ENCODE results near the gene TMEM200C.

GRCh38 chr18:5840025-5840424 lies 55.3 kb downstream of the TMEM200C start:
- TF ChIP-seq, protein P1, sequence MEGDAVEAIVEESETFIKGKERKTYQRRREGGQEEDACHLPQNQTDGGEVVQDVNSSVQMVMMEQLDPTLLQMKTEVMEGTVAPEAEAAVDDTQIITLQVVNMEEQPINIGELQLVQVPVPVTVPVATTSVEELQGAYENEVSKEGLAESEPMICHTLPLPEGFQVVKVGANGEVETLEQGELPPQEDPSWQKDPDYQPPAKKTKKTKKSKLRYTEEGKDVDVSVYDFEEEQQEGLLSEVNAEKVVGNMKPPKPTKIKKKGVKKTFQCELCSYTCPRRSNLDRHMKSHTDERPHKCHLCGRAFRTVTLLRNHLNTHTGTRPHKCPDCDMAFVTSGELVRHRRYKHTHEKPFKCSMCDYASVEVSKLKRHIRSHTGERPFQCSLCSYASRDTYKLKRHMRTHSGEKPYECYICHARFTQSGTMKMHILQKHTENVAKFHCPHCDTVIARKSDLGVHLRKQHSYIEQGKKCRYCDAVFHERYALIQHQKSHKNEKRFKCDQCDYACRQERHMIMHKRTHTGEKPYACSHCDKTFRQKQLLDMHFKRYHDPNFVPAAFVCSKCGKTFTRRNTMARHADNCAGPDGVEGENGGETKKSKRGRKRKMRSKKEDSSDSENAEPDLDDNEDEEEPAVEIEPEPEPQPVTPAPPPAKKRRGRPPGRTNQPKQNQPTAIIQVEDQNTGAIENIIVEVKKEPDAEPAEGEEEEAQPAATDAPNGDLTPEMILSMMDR (IDR thresholded peaks at IDR 0.05) = no peak
- TF ChIP-seq POLR2A (IDR thresholded peaks at IDR 0.05) = no peak

Measured in right lobe of liver (tissue), 4 donors.